ENCODE measurements around the gene NOS1AP. TPM values are rescaled to one million over a fixed set of nuclear protein-coding genes. Genes with fewer than 3 reads are reported as not detected.

Gene NOS1AP
- polyA plus RNA-seq, 1 of the 3 experiments (the other 2 are of a cell fraction) = 0.03 TPM

DNA sequence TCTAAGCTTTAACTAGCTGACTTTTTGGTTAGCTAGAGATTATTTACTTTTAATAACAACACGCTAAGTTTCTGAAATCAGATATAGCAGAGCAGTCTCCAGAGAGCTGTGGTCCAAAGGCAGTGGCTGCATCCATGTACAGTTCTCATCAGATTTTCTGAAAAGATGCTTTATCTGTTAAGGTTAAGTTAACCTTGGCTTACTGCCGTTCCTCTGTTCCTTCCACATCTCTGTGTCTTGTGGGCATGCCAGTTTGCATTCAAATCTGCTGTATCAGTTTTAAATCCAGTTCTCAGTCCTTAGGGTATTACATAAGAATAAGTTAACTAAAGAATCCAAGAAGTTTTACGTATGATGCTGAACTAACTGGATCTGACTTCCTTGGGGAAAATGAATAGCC lies 260.3 kb downstream of the NOS1AP start:
- H3K4me2 ChIP-seq = no peak overlapping the region
- H3K4me3 ChIP-seq (ENCODE audit: low read depth in 2 of 2, low read length in 1 of 2) = no peak overlapping the region
- no peaks in the 10 kb centered on the region for H3K36me3 ChIP-seq (replicated peaks in 1 of 2; ENCODE audit: control insufficient read depth in 1 of 2, insufficient read depth in 2 of 2, low read length in 1 of 2)
- H3K9ac ChIP-seq = no peak overlapping the region
- H3K9me3 ChIP-seq = no peaks in the 10 kb centered on the region
- no peaks in the 10 kb centered on the region for H3K79me2 ChIP-seq (ENCODE audit: insufficient read depth)
- ChIA-PET POLR2A (no interaction called here), CTCF (interaction anchor here (1.1 kb wide), 1 partner anchor 60 kb away, joined by 3 read pairs; no protein-coding TSS in a partner anchor)
- peaks cover 15% of the 10 kb centered on the region; the same call in 1 of the 2 replicates for H3K27me3 ChIP-seq (ENCODE audit: insufficient read depth)
- no peak overlapping the region for H3K27ac ChIP-seq (ENCODE audit: low read depth in 2 of 2, low read length in 1 of 2)
- H3F3A ChIP-seq (replicated peaks; ENCODE audit: insufficient read depth) = no peaks in the 10 kb centered on the region
- no peaks in the 10 kb centered on the region for H3K9me2 ChIP-seq
- H2AFZ ChIP-seq (ENCODE audit: low read depth) = no peak overlapping the region
- WGBS (ENCODE audit: low lambda C conversion rate) = 38% methylated on average over 3 of the region's 3 CpGs
- peaks cover 0 to 4% of the 10 kb centered on the region in 2 experiments; a peak in 1 of 4 replicates for H3K4me1 ChIP-seq (ENCODE audit: control insufficient read depth in 1 of 2, insufficient read depth in 2 of 2, low read depth in 1 of 2, low read length in 1 of 2)
- no peaks in the 10 kb centered on the region for H4K20me1 ChIP-seq (ENCODE audit: insufficient read depth)
- no peak for DNase-seq
- no peak for TF ChIP-seq CHD2 (IDR thresholded peaks at IDR 0.05; ENCODE audit: low read length, partially characterized antibody)
- no peak for TF ChIP-seq ELF1 (IDR thresholded peaks at IDR 0.05)
- no peak for TF ChIP-seq NFIC (IDR thresholded peaks at IDR 0.05; ENCODE audit: borderline replicate concordance)
- no peak for TF ChIP-seq SMC3 (IDR thresholded peaks at IDR 0.05; ENCODE audit: low read depth, low read length)
- no peak for TF ChIP-seq SIN3A (IDR thresholded peaks at IDR 0.05; ENCODE audit: borderline replicate concordance, low read depth, low read length)
- no peak for TF ChIP-seq MXI1 (IDR thresholded peaks at IDR 0.05; ENCODE audit: low read depth, low read length)
- TF ChIP-seq, protein P1, sequence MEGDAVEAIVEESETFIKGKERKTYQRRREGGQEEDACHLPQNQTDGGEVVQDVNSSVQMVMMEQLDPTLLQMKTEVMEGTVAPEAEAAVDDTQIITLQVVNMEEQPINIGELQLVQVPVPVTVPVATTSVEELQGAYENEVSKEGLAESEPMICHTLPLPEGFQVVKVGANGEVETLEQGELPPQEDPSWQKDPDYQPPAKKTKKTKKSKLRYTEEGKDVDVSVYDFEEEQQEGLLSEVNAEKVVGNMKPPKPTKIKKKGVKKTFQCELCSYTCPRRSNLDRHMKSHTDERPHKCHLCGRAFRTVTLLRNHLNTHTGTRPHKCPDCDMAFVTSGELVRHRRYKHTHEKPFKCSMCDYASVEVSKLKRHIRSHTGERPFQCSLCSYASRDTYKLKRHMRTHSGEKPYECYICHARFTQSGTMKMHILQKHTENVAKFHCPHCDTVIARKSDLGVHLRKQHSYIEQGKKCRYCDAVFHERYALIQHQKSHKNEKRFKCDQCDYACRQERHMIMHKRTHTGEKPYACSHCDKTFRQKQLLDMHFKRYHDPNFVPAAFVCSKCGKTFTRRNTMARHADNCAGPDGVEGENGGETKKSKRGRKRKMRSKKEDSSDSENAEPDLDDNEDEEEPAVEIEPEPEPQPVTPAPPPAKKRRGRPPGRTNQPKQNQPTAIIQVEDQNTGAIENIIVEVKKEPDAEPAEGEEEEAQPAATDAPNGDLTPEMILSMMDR (IDR thresholded peaks at IDR 0.05) = no peak
- no peak for TF ChIP-seq FOSL2 (IDR thresholded peaks at IDR 0.05; ENCODE audit: borderline replicate concordance, low read depth)
- no peak for TF ChIP-seq EP300 (IDR thresholded peaks at IDR 0.05; ENCODE audit: borderline replicate concordance in 1 of 2, low read depth in 1 of 2, low read length in 1 of 2)
- no peak for TF ChIP-seq POLR2AphosphoS5 (IDR thresholded peaks at IDR 0.05; ENCODE audit: low read depth, low read length)
- TF ChIP-seq MEF2A (IDR thresholded peaks at IDR 0.05; ENCODE audit: borderline replicate concordance, low read depth) = no peak
- no peak for TF ChIP-seq TEAD4 (IDR thresholded peaks at IDR 0.05; ENCODE audit: borderline replicate concordance, insufficient read depth)
- TF ChIP-seq, protein P2, sequence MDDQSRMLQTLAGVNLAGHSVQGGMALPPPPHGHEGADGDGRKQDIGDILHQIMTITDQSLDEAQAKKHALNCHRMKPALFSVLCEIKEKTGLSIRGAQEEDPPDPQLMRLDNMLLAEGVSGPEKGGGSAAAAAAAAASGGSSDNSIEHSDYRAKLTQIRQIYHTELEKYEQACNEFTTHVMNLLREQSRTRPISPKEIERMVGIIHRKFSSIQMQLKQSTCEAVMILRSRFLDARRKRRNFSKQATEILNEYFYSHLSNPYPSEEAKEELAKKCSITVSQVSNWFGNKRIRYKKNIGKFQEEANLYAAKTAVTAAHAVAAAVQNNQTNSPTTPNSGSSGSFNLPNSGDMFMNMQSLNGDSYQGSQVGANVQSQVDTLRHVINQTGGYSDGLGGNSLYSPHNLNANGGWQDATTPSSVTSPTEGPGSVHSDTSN (IDR thresholded peaks at IDR 0.05) = no peak
- no peak for TF ChIP-seq YY1 (IDR thresholded peaks at IDR 0.05; ENCODE audit: low read depth)
- no peak for TF ChIP-seq GABPA (IDR thresholded peaks at IDR 0.05; ENCODE audit: low read depth)
- TF ChIP-seq, protein P3, sequence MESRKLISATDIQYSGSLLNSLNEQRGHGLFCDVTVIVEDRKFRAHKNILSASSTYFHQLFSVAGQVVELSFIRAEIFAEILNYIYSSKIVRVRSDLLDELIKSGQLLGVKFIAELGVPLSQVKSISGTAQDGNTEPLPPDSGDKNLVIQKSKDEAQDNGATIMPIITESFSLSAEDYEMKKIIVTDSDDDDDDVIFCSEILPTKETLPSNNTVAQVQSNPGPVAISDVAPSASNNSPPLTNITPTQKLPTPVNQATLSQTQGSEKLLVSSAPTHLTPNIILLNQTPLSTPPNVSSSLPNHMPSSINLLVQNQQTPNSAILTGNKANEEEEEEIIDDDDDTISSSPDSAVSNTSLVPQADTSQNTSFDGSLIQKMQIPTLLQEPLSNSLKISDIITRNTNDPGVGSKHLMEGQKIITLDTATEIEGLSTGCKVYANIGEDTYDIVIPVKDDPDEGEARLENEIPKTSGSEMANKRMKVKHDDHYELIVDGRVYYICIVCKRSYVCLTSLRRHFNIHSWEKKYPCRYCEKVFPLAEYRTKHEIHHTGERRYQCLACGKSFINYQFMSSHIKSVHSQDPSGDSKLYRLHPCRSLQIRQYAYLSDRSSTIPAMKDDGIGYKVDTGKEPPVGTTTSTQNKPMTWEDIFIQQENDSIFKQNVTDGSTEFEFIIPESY (IDR thresholded peaks at IDR 0.05; ENCODE audit: borderline replicate concordance, low read depth) = no peak

Data from SK-N-SH (cell line).